Measurements from ENCODE around the gene ADAMTS14.
"Not testable (repeated sequence)": the region's sequence is repeated elsewhere in the genome, so short reads cannot be mapped to it uniquely, and the experiment has no call there.

The ADAMTS14 gene

GRCh38 chr10:70757856-70758255, 85.5 kb downstream of the ADAMTS14 start:
- DNase-seq: no peak

- DNase-seq: peak; percentile 58
Observed at GRCh38 chr10:70758757-70759514, 86.6 kb downstream of the ADAMTS14 start.

- no peak for DNase-seq
Observed at GRCh38 chr10:70759781-70760180, 87.5 kb downstream of the ADAMTS14 start.

- no peak for DNase-seq
Observed at GRCh38 chr10:70760271-70760787, 88.0 kb downstream of the ADAMTS14 start.

GRCh38 chr10:70761031-70761601, 88.8 kb downstream of the ADAMTS14 start:
- no peak for DNase-seq

- no peak for DNase-seq
Observed at GRCh38 chr10:70761727-70762350, 89.5 kb downstream of the ADAMTS14 start.

GRCh38 chr10:70762441-70763175, 90.3 kb downstream of the ADAMTS14 start:
- no peak for DNase-seq

GRCh38 chr10:70763567-70763966, 91.3 kb downstream of the ADAMTS14 start:
- no peak for DNase-seq

- DNase-seq: no peak
Observed at GRCh38 chr10:70765794-70766594, 93.7 kb downstream of the ADAMTS14 start.

GRCh38 chr10:70768026-70768685, 95.8 kb downstream of the ADAMTS14 start:
- DNase-seq: not testable (repeated sequence)

GRCh38 chr10:70769121-70769520, 96.8 kb downstream of the ADAMTS14 start:
- no peak for DNase-seq

- no peak for DNase-seq
Observed at GRCh38 chr10:70770001-70770400, 97.7 kb downstream of the ADAMTS14 start.

- not testable (repeated sequence) for DNase-seq
Observed at GRCh38 chr10:70770516-70770915, 98.2 kb downstream of the ADAMTS14 start.

GRCh38 chr10:70771311-70772194, 99.2 kb downstream of the ADAMTS14 start:
- DNase-seq: no peak

- DNase-seq: no peak
Observed at GRCh38 chr10:70772627-70773026, 100.3 kb downstream of the ADAMTS14 start.

GRCh38 chr10:70773461-70773860, 101.2 kb downstream of the ADAMTS14 start:
- DNase-seq: no peak

- no peak for DNase-seq
Observed at GRCh38 chr10:70773965-70774809, 101.9 kb downstream of the ADAMTS14 start.

GRCh38 chr10:70774810-70775678, 102.7 kb downstream of the ADAMTS14 start:
- no peak for DNase-seq
